GM21423 (cell line): ENCODE data around the gene AP1S3.
A peak's percentile ranks its signal among the peaks of the same experiment; 100 is the strongest.

Source experiments
- ATAC-seq: cut with Tn5 transposase; IDR thresholded peaks from one replicate; pipeline ENCODE4 v1.9.1; 2021; ENCODE audit warnings: mild to moderate bottlenecking, moderate library complexity; ENCODE audit not compliant: unreplicated experiment

The AP1S3 gene

GRCh38 chr2:223727562-223727961 lies 109.8 kb downstream of the AP1S3 start:
- peak; percentile 86 for ATAC-seq

DNA sequence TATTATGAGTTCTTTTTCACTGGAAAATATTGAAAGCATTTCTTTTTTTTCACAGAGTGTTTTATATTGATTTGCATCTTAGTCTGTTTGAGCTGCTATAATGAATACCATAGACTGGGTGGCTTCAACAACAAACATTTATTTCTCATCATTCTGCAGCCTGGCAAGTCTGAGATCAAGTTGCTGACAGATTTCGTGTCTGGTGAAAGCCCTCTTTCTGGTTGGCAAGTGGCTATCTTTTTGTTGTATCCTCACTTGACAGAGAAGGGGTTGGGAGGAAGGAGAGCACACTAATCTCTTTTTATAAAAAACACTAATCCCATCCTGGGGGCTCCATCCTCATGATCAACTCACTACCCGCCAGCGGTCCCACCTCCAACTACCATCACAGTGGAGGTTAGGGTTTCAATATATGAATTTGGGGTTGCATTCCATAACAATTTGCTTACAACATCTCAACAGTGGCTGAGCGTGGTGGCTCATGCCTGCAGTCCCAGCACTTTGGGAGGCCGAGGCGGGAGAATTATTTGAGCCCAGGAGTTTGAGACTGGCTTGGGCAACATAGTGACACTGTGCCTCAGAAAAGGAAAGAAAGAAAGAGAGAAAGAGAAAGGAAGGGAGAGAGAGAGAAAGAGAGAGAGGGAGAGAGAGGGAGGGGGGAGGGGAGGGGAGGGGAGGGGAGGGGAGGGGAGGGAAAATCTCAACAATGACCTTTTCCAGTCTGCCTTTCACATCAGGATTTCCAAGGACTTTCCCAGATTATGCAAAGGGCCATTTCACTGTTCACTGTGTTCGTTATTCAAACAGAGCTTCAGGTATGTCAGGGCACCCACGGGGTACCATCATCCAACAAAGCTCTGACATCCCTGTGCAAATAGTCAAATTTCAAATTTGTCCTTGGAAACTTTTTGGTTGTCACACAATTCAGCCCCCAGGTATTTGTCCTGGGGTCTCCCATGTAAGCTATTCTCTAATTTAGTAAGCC lies 111.1 kb downstream of the AP1S3 start:
- ATAC-seq: no peak

DNA sequence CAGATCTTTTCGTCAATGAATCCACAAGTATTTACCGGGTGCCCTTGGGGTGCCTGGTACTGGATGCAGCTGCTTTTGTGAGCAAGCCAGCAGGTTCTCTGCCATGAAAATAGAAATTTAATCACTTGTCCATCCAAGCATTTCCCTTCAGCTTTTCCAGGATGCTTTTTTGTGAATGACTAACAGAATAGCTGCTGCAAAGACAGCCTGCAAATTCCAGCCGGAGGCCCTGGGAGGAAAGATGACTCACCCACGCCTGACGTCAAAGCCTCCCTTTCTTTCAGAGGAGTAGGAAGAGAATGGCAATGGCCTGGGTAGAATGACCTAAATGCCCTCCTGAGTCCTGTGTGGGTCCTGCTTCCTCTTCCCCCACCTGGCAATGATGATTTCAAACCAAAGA lies 111.9 kb downstream of the AP1S3 start:
- no peak for ATAC-seq

GRCh38 chr2:223724861-223725260 lies 112.5 kb downstream of the AP1S3 start:
- no peak for ATAC-seq

DNA sequence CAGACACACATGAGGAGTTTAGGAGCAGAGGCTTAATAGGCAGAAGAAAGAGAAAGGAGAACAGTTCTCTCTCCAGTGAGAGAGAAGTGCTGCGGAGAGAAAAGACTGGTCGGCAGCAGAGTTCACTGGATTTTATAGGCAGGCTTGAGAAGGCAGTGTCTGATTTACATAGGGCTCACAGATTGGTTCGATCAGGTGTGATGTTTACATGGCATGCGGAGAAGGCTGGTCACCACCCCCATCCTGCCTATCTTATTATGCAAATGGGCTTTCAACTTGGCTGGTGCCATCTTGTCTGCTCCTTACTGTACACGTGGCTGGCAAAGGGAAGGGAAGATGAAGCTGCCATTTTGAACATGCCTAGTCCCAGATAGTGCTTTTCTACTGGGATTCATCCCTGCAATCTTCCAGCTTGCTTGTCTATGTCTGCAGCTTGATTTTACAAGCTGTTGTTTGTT lies 113.4 kb downstream of the AP1S3 start:
- ATAC-seq: no peak

GRCh38 chr2:223722226-223722625 lies 115.2 kb downstream of the AP1S3 start:
- ATAC-seq: no peak

- no peak for ATAC-seq
Measured at GRCh38 chr2:223721746-223722145, 115.6 kb downstream of the AP1S3 start.

DNA sequence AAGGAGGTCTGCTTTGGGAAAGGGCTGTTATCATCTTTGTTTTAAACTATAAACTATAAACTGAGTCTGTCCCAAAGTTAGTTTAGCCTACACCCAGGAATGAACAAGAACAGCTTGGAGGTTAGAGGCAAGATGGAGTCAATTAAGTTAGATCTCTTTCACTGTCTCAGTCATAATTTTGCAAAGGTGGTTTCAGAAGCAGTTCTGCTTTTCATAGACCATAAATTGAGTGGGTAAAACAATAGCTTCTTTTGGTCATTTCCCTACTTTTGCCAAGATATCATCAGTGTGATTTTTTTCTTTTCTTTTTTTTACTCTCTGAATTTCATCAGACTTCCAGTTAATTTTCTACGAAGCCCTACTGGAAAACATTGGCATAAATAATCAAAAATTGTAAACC lies 117.0 kb downstream of the AP1S3 start:
- ATAC-seq: no peak

DNA sequence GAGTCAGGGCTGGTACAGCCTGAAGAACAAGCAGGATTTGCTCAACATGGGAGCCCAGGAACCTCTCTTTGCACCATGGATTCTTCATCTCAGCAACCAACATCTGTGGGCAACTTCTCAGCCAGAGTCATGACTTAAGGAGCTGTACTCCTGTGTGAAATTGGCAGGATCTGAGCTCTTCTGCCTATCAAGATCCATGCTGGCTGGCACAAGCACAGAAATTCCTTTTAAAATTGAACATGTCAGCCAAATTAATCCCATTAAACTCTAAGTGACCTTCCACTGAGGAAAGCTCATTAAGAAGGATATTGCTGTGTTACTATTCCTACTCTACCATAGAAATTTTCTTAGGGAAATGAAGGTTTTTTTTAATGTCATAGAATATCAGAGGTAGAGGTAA lies 124.7 kb downstream of the AP1S3 start:
- no peak for ATAC-seq

DNA sequence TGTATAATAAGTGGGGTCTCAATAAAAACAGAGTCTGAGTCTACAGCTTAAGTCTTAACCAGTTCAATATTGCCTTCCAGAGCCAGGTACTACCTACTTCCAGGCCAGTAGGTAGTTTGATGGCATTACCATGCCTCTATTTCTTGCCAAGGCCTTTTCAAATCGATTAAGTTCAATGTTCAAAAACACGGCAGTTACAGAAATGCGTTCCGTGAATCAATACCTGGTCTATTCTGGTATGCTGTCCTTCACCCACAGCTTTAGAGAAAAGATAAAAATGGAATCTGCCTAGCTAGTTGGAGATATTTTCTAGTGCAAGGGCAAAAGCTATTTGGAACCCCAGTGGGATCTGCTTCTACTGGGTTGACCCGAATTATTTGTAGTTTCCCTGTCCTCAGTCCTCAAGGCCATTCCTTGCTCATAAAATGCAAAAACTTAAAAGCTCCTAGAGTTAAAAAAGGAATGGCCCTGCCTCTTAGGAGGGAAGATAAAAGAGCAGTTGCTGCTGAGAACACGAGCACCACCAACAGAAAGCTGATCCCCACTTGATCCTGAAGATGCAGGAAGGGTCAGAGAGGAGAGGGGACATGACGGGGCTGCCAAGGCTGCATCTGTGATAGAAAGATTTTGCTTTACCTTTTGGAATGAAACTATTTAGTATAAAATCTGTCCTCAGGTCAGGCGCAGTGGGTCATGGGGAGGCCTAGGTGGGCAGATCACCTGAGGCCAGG lies 125.6 kb downstream of the AP1S3 start:
- no peak for ATAC-seq
